CD4-positive, alpha-beta T cell treated with Interleukin-6 at 100 ng/mL for 8 hours (primary cell): Measurements from ENCODE around the gene NPAT.
"Not testable (repeated sequence)": the region's sequence is repeated elsewhere in the genome, so short reads cannot be mapped to it uniquely, and the experiment has no call there.

ENCODE experiments used
- DNase-seq: peaks from one replicate; pipeline ENCODE4 v3.0.0-alpha.2; 2020; ENCODE audit warnings: mixed read lengths, low spot score

The NPAT gene

GRCh38 chr11:108218912-108219783 lies 3.3 kb downstream of the NPAT start:
- no peak for DNase-seq

- no peak for DNase-seq
Measured at GRCh38 chr11:108218455-108218854, 4.0 kb downstream of the NPAT start.

- no peak for DNase-seq
Measured at GRCh38 chr11:108216988-108217387, 5.5 kb downstream of the NPAT start.

GRCh38 chr11:108213784-108214183 lies 8.7 kb downstream of the NPAT start:
- no peak for DNase-seq

GRCh38 chr11:108210441-108210840 lies 12.0 kb downstream of the NPAT start:
- DNase-seq = no peak

- no peak for DNase-seq
Measured at GRCh38 chr11:108207683-108208060, 14.8 kb downstream of the NPAT start.

- no peak for DNase-seq
Measured at GRCh38 chr11:108206969-108207682, 15.3 kb downstream of the NPAT start.

- DNase-seq = no peak
Measured at GRCh38 chr11:108206171-108206570, 16.3 kb downstream of the NPAT start.

- DNase-seq = no peak
Measured at GRCh38 chr11:108204929-108205499, 17.4 kb downstream of the NPAT start.

- no peak for DNase-seq
Measured at GRCh38 chr11:108204376-108204775, 18.1 kb downstream of the NPAT start.

- DNase-seq = no peak
Measured at GRCh38 chr11:108203075-108203474, 19.4 kb downstream of the NPAT start.

GRCh38 chr11:108199446-108200321 lies 22.8 kb downstream of the NPAT start:
- peak; percentile 4 for DNase-seq

- DNase-seq = no peak
Measured at GRCh38 chr11:108198833-108199232, 23.6 kb downstream of the NPAT start.

GRCh38 chr11:108197351-108197750 lies 25.1 kb downstream of the NPAT start:
- DNase-seq = no peak

GRCh38 chr11:108196901-108197300 lies 25.5 kb downstream of the NPAT start:
- no peak for DNase-seq

- no peak for DNase-seq
Measured at GRCh38 chr11:108193725-108194124, 28.7 kb downstream of the NPAT start.

- no peak for DNase-seq
Measured at GRCh38 chr11:108177570-108177969, 44.9 kb downstream of the NPAT start.

GRCh38 chr11:108170184-108170583 lies 52.3 kb downstream of the NPAT start:
- no peak for DNase-seq

GRCh38 chr11:108167624-108168023 lies 54.8 kb downstream of the NPAT start:
- DNase-seq = no peak

GRCh38 chr11:108162878-108163277 lies 59.6 kb downstream of the NPAT start:
- not testable (repeated sequence) for DNase-seq

- DNase-seq = no peak
Measured at GRCh38 chr11:108160970-108161566, 61.4 kb downstream of the NPAT start.

- no peak for DNase-seq
Measured at GRCh38 chr11:108154591-108154990, 67.8 kb downstream of the NPAT start.
